Cortex of kidney (tissue), 1 donor: ENCODE data around the gene STAC3.

Source experiments
- DNase-seq: peaks from one replicate; lab custom pipeline; 2025; lab: John Stamatoyannopoulos, UW

The STAC3 gene

DNA sequence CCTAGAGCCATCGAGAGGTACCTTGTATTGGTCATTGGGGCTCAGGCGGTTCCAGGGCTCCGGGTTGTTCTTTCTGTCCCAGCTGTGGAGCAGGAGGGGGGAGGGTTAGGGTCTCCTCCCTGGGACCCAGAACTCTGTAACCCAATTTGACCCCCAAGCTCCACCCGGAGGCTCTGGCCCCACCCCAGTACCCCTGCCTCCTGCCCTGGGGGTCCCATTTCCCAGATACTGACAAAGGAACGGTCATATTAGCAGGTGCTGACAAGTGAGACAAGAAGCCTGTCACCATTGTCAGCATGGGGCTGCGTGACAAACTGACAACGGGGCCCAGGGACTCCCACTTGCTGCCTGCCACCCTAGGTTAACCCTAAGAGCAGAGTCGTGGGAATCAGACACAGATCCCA, 15.3 kb downstream of the STAC3 start:
- DNase-seq, result no peak

GRCh38 chr12:57235017-57235727, 15.8 kb downstream of the STAC3 start:
- DNase-seq, result no peak

DNA sequence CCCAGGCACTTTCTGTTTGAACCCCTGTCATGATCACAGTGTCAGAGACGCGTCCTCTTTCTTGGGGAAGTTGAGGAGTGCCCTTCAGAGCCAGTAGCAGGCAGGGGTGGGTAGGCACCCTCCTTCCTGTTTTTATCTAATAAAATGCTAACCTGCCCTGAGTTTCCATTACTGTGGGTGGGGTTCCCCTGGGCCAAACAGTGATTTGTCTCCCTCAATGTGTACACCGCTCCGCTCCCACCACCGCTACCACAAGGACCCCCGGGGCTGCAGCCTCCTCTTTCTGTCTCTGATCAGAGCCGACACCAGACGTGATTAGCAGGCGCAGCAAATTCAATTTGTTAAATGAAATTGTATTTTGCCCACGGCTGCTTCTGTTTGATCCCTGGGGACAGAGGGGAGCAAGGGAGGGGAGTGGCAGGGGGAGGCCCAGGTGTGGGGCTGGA, 16.4 kb downstream of the STAC3 start:
- no peak for DNase-seq

GRCh38 chr12:57234233-57234570, 16.8 kb downstream of the STAC3 start:
- no peak for DNase-seq

- DNase-seq, result no peak
These were observed 17.4 kb downstream of the STAC3 start for GRCh38 chr12:57233357-57234232.

DNA sequence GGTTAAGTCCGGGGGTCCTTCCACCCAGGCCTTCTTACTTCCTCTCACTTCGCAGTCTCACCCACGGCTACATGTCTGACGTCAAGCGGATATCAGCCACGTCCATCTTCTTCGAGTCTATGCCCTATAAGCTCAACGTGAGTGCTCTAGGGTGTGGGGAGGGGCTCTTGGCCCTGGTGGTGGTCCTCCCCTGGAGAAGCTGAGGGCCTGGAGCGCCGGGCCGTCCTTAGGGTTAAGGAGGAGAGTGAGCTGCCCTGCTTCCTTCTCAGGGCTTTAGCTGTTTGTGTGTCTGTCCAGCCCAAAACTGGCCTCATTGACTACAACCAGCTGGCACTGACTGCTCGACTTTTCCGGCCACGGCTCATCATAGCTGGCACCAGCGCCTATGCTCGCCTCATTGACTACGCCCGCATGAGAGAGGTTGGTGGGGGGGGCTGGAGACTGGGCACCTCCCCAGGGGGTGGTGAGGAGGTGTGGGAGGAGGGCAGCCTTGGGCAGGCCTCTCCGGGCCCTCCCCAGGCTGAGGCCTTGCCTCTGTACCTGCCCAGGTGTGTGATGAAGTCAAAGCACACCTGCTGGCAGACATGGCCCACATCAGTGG, 18.7 kb downstream of the STAC3 start:
- DNase-seq, result no peak

DNA sequence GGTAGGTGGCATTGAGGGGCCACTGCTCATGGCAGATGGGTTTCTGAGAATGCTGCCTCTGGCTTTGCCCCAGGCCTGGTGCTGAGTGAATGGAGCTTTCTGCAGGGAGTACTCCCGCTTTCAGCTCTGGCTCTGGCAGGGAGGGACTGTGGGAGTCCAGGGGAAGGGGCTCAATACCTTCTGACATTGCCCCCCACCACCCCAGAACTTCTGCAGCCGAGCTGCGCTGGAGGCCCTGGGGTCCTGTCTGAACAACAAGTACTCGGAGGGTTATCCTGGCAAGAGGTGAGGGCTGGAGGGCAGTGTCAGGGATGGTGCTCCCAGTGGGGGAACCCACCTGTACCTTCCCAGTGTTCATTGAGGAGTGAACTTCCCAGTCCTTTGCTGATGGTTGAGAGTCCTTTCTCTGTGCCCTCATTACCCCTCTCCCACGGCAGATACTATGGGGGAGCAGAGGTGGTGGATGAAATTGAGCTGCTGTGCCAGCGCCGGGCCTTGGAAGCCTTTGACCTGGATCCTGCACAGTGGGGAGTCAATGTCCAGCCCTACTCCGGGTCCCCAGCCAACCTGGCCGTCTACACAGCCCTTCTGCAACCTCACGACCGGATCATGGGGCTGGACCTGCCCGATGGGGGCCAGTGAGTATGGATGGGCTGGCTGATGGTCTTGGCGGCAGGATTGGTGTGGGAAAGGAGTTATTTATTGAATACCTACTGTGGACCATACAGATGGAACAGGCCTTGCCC, 19.5 kb downstream of the STAC3 start:
- DNase-seq, result no peak

- DNase-seq, result no peak
These were observed 20.4 kb downstream of the STAC3 start for GRCh38 chr12:57230381-57231155.

GRCh38 chr12:57229634-57230380, 21.2 kb downstream of the STAC3 start, which contains the start of gene SHMT2:
Gene SHMT2 (plus strand): TSS chr12:57229711. CDS start chr12:57229779, 68 bp downstream.
- no peak for DNase-seq

GRCh38 chr12:57229046-57229633, 21.8 kb downstream of the STAC3 start:
- no peak for DNase-seq

DNA sequence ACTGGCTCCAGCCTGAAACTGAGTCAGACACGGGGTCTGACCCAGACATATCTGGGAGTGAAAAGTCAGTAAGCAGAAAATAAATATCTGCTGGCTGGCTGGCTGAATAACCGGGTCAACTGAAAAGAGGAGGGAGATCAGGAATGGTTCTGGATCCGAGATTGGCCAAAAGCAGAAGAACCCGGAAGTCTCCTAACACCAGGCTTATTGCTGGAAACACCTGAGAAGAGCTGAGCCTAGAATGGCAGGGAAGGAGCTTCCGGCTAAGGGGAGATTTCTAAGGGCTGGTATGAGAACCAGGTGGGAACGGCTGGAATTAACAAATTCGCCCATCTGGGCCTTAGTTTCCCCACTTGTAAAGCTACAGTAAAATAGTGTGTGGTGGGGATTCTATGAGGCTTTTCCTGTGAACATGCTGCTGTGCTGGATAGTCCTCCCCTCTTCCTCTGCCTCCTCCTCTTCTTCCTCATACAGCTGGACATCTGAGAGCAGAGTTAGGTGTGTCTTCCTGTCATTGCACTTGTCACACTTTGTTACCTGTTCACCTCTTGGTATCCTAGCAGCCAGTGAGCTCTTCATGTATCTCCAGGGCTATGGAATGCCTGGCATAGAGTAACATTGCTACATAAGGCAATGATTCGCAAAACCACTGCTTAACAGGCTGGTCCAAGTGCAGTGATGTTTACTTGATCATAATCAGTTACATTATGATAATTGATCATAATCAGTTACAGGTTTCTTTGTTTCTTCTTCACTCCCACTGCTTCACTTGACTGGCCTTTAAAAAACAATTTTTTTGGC, 23.5 kb downstream of the STAC3 start:
- DNase-seq, result no peak

DNA sequence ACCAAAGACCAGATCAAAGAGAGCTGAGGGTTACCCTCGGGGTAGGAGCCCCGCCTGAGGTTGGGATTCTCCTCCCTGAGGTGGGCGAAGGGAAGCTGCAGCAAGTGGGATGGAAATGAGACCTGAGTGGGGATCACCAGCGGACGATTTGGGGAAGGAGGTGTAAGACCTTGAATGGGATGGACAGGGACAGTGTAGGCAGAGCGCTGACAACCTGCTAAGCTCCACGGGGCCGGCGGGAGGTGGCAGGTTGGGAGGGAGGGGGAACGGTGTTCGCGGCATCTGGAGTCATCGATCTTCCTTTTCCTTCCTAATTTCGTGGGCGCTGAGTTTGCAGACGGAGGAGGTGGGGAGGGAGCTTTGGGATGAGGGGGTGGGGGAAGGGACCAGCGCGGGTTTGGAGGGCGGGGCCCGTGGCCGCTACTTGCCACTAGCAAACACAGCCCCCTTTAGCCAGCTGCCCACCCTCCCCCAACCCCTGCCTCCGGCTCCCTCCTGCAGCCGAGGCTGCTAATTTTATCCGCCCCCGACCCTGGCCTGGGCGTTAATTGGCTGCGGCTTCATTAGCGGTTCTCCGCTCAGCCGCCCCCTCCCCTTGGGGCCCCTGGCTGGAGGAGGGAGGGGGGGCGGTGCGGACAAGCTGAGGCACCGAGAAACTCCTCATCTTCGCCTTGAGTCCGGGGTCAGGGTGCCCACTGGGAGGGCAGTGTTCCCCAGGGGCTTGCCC, 24.2 kb downstream of the STAC3 start:
- DNase-seq, result no peak

- DNase-seq, result no peak
These were observed 25.2 kb downstream of the STAC3 start for GRCh38 chr12:57225680-57226210.

- no peak for DNase-seq
These were observed 25.9 kb downstream of the STAC3 start for GRCh38 chr12:57224973-57225679.

- no peak for DNase-seq
These were observed 26.6 kb downstream of the STAC3 start for GRCh38 chr12:57224278-57224972.

GRCh38 chr12:57223191-57224165, 27.5 kb downstream of the STAC3 start:
- DNase-seq, result no peak
